Suppressor macrophage (primary cell): ENCODE measurements around the gene TCF7.

Source experiments
- DNase-seq, 4 experiments: peaks; one replicate each; pipeline ENCODE4 v3.0.0-alpha.2; 2020 to 2022

Gene TCF7

DNA sequence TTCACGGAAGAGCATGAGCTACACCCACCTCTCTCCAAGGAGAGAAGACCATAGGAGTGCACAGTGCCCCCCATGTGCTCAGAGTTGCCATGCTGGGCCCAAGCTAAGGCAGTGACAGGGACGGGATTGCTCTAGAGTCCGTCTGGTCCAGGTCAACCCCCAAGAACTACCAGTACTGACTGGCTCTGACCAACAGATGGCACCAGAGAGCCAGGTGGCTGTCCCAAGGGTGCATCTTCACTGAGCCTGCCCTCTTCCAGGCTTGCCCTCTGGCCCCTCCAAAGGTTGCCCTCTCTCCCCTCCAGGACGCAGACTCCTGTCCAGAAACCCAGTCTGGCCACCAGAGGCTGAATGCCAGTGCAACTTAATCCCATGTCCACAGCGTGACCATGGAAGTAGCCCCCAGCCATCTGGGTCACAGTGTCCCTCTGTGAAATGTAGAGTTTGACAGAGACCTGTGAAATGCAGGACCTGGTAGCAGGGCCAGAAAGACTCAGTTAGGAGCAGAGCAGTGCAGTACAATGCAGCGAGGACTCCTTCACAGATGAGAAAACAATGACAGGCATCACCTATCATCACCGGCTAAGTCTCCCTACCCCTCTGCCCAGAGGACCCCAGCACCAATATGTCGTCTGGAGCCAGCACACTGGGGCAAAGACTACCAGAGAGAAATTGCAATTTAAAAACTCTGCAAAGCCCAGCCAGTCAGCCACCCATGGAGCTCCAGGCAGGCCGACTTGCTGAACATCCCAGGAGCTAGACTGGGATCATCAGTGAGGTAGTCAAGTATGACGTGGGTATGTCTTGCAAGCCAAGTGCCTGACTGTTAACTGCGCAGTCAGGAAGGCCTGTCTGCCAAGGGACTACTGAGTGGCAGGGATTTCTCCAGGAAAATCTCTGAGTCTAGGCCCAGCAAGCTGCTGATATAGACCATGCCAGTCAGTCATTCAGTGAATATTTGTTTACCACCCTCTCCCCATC is 70.0 kb downstream of the TCF7 start:
- peak; percentile 79 to 84 (median 83) for DNase-seq

DNA sequence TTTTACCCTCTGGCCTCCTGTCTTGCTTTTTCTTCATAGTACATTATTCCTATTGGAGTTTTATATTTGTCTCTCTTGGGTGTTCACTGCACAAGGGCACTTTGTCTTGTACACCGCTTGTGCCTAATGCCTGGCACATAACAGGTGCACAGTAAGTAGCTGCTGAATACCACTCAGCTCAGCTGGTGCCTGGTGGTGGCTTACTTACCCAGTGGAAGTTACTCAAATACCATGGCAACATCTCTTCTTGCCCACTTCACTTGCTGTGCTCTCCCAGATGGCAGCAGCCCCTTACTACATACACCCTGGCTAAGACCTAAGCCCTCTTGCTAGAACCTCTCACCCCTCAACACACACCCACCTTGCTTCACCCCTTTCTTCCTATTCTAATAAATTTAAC is 73.6 kb downstream of the TCF7 start:
- DNase-seq, result no peak

GRCh38 chr5:134189031-134189430 is 74.5 kb downstream of the TCF7 start:
- DNase-seq, result no peak

- no peak for DNase-seq
Observed at GRCh38 chr5:134195666-134196065, 81.2 kb downstream of the TCF7 start.
